HL-60 (cell line): Measurements from ENCODE around the gene LZTR1.
"Not testable (repeated sequence)": the region's sequence is repeated elsewhere in the genome, so short reads cannot be mapped to it uniquely, and the experiment has no call there.

Experiments used
- DNase-seq, 2 experiments: peaks; one replicate each; pipeline ENCODE4 v3.0.0-alpha.2; 2010 to 2020; ENCODE audit warnings: low read depth in 1 of 2, low spot score in 1 of 2
- H3K27ac ChIP-seq: fragments of 250-450 bp; sonication (Bioruptor Pico); replicated peaks from 2 replicates; pipeline ENCODE4 v1.5.1; 2020; ENCODE audit warnings: mild to moderate bottlenecking, moderate library complexity
- H3K27me3 ChIP-seq: fragments of 250-450 bp; sonication (Bioruptor Pico); 2 replicates; pipeline ENCODE4 v1.5.1; 2021; ENCODE audit warnings: mild to moderate bottlenecking, moderate library complexity; ENCODE audit not compliant: insufficient read depth, poor library complexity, severe bottlenecking
- H3K4me3 ChIP-seq: replicated peaks from 2 replicates; pipeline ENCODE4 v1.5.1; 2011; ENCODE audit warnings: mild to moderate bottlenecking, control low read depth, low read length; ENCODE audit not compliant: insufficient read depth
- GABPA ChIP-seq: IDR thresholded peaks from 2 replicates; pipeline ENCODE4 v1.6.1; 2012; ENCODE audit warnings: low read depth
- POLR2AphosphoS5 ChIP-seq: IDR thresholded peaks from 2 replicates; pipeline ENCODE4 v1.6.1; 2012; ENCODE audit warnings: low read depth
- SPI1 ChIP-seq: IDR thresholded peaks from 2 replicates; pipeline ENCODE4 v1.6.1; 2012; ENCODE audit warnings: low read depth, mild to moderate bottlenecking, borderline replicate concordance
- TF ChIP-seq, protein P1 (sequence below): IDR thresholded peaks from one replicate; pipeline ENCODE4 v1.5.1; 2011; ENCODE audit warnings: low read length, control low read depth, inconsistent platforms; ENCODE audit not compliant: insufficient read depth
- TF ChIP-seq, protein P2 (sequence below): IDR thresholded peaks from 2 replicates; pipeline ENCODE4 v1.6.1; 2012; ENCODE audit warnings: low read depth; ENCODE audit not compliant: insufficient replicate concordance

Gene LZTR1

DNA sequence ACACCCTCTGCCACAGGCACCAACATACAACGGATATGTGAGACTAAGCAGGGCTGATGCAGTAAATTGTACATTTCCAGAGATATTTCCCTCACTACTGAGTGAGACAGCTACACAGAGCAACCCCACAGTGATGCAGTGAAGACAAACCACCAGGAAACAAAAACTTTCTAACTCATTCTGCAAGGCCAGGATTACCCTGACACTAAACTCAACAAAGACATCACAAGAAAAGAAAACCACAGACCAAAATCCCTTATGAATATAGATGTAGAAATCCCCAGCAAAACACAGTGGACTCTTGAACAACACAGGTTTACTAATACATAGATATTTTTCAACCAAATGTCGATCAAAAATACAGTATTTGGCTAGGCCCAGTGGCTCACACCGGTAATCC lies 51.8 kb downstream of the LZTR1 start:
- no peak for DNase-seq
- TF ChIP-seq SPI1 (no peak), POLR2AphosphoS5 (no peak), GABPA (no peak)
- TF ChIP-seq, protein P1, sequence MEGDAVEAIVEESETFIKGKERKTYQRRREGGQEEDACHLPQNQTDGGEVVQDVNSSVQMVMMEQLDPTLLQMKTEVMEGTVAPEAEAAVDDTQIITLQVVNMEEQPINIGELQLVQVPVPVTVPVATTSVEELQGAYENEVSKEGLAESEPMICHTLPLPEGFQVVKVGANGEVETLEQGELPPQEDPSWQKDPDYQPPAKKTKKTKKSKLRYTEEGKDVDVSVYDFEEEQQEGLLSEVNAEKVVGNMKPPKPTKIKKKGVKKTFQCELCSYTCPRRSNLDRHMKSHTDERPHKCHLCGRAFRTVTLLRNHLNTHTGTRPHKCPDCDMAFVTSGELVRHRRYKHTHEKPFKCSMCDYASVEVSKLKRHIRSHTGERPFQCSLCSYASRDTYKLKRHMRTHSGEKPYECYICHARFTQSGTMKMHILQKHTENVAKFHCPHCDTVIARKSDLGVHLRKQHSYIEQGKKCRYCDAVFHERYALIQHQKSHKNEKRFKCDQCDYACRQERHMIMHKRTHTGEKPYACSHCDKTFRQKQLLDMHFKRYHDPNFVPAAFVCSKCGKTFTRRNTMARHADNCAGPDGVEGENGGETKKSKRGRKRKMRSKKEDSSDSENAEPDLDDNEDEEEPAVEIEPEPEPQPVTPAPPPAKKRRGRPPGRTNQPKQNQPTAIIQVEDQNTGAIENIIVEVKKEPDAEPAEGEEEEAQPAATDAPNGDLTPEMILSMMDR = no peak
- TF ChIP-seq, protein P2, sequence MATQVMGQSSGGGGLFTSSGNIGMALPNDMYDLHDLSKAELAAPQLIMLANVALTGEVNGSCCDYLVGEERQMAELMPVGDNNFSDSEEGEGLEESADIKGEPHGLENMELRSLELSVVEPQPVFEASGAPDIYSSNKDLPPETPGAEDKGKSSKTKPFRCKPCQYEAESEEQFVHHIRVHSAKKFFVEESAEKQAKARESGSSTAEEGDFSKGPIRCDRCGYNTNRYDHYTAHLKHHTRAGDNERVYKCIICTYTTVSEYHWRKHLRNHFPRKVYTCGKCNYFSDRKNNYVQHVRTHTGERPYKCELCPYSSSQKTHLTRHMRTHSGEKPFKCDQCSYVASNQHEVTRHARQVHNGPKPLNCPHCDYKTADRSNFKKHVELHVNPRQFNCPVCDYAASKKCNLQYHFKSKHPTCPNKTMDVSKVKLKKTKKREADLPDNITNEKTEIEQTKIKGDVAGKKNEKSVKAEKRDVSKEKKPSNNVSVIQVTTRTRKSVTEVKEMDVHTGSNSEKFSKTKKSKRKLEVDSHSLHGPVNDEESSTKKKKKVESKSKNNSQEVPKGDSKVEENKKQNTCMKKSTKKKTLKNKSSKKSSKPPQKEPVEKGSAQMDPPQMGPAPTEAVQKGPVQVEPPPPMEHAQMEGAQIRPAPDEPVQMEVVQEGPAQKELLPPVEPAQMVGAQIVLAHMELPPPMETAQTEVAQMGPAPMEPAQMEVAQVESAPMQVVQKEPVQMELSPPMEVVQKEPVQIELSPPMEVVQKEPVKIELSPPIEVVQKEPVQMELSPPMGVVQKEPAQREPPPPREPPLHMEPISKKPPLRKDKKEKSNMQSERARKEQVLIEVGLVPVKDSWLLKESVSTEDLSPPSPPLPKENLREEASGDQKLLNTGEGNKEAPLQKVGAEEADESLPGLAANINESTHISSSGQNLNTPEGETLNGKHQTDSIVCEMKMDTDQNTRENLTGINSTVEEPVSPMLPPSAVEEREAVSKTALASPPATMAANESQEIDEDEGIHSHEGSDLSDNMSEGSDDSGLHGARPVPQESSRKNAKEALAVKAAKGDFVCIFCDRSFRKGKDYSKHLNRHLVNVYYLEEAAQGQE = no peak

DNA sequence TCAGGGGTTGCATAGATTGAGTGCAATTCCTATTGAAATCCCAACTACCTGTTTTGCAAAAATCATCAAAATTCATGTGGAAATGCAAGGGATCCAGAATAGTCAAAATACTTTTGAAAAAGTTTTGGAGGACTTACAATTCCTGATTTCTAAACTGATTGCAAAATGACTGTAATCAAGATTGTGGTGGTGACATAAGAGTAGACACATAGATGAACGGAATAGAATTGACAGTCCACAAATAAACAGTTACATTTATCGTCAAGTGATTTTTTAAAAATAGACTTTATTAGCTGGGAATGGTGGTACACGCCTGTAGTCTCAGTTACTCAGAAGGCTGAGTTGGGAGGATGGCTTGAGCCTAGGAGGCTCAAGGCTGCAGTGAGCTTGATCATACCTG lies 52.9 kb downstream of the LZTR1 start:
- H3K4me3 ChIP-seq = no peak overlapping the region
- TF ChIP-seq POLR2AphosphoS5 = no peak
- no peak for TF ChIP-seq GABPA
- no peak for TF ChIP-seq SPI1
- no peak for DNase-seq
- H3K27me3 ChIP-seq = peaks cover 22% of the 10 kb centered on the region
- no peak overlapping the region for H3K27ac ChIP-seq

More for the DNA sequence above, 51.8 kb downstream of the LZTR1 start:
- Histone ChIP-seq H3K27ac (no peak overlapping the region), H3K4me3 (no peak overlapping the region), H3K27me3 (peaks cover 22% of the 10 kb centered on the region)

DNA sequence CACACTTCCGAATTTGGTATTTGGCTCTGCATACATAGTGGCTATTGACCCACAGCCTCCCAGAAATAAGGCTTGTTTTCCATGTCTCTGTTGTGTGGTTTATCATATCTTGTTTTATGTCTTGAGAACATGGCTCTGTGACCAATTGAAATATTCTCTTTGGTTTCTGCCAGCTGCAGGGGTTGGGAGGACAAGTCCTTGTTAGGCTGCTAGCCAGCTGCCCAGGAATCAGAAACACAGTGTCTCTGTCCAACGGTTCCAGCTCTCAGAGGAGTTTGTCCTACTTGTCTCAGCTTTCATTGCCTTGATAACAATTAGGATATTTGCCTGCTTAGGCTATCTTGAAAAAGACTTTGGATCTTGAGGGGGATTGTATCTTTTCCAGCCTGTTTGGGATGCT lies 56.3 kb downstream of the LZTR1 start:
- TF ChIP-seq POLR2AphosphoS5 (no peak), SPI1 (no peak), GABPA (no peak)
- TF ChIP-seq, protein P2 = no peak
- TF ChIP-seq, protein P1 = no peak
- no peak overlapping the region for H3K4me3 ChIP-seq
- no peak for DNase-seq
- no peaks in the 10 kb centered on the region for H3K27me3 ChIP-seq
- H3K27ac ChIP-seq = no peak overlapping the region

DNA sequence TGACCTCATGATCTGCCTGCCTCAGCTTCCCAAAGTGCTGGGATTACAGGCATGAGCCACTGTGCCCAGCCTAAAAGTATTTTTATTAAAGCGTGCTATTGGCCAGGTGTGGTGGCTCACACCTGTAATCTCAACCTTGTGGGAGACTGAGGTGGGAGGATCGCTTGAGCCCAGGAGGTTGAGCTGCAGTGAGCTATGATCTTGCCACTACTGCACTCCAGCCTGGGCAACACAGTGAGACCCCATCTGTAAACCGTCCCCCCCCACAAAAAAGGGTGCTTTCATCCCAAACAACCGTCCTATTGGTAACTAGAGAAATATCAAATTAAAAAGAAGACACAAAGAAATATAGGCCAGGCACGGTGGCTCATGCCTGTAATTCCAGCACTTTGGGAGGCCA lies 57.1 kb downstream of the LZTR1 start:
- H3K27me3 ChIP-seq, H3K4me3 ChIP-seq, DNase-seq, H3K27ac ChIP-seq: not testable (repeated sequence)

DNA sequence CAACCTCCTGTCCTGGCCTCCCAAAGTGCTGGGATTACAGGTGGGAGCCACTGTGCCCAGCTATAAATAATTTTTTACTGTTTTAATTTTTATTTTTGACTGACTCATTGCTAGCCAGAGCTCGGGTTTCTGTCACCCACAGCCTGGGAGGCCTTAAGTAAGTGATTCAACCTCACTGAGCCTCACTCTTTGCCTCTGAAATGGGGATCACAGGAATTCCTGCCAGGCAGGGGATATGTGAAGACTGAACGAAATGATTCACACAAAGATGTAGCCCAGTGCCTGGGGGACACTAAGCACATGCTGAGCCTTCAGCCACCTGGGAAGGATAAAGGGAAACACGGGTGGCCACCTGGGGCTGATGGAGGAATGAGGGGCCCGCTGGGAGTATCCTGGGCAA lies 59.8 kb downstream of the LZTR1 start:
- DNase-seq = no peak
- Histone ChIP-seq H3K27me3 (peaks cover 9% of the 10 kb centered on the region), H3K27ac (no peak overlapping the region), H3K4me3 (no peak overlapping the region)
- TF ChIP-seq, protein P1 = no peak
